SU-DHL-6 (cell line): ENCODE measurements around the gene BEGAIN.

Source experiments
- H2AFZ ChIP-seq: fragments of 200-600 bp; sonication (generic); 2 replicates; pipeline ENCODE4 v1.6.1; 2014; ENCODE audit warnings: low read depth, mild to moderate bottlenecking, moderate library complexity, mixed read lengths, antibody characterized with exemption, low read length; ENCODE audit not compliant: severe bottlenecking
- H3F3A ChIP-seq: fragments of 200-600 bp; shearing (Covaris generic); 2 replicates; pipeline ENCODE4 v1.6.0; 2016; ENCODE audit warnings: antibody characterized with exemption, mild to moderate bottlenecking; ENCODE audit not compliant: insufficient read depth
- H3K27ac ChIP-seq: fragments of 200-600 bp; sonication (generic); 2 replicates; pipeline ENCODE4 v1.5.1; 2016; ENCODE audit warnings: low read depth, mild to moderate bottlenecking, low read length, moderate library complexity, mixed read lengths
- H3K27me3 ChIP-seq: fragments of 200-600 bp; sonication (generic), shearing (Covaris generic); 2 replicates; pipeline ENCODE4 v1.6.0; 2014; ENCODE audit warnings: mild to moderate bottlenecking, low read length
- H3K36me3 ChIP-seq: fragments of 200-600 bp; sonication (generic); 2 replicates; pipeline ENCODE4 v1.6.1; 2014; ENCODE audit warnings: mild to moderate bottlenecking, low read length, mixed read lengths
- H3K4me2 ChIP-seq: fragments of 300-600, 200-600 bp; shearing (Covaris generic), sonication (generic); 2 replicates; pipeline ENCODE4 v1.6.0; 2014; ENCODE audit warnings: low read length, low read depth, mild to moderate bottlenecking; ENCODE audit not compliant: poor library complexity, severe bottlenecking
- H3K4me3 ChIP-seq: fragments of 200-600 bp; sonication (generic); 2 replicates; pipeline ENCODE4 v1.5.1; 2014; ENCODE audit warnings: antibody characterized with exemption, low read length, mild to moderate bottlenecking, mixed read lengths; ENCODE audit not compliant: insufficient read depth, poor library complexity, severe bottlenecking
- H3K79me2 ChIP-seq: fragments of 200-600 bp; sonication (generic); 2 replicates; pipeline ENCODE4 v1.6.1; 2014; ENCODE audit warnings: mild to moderate bottlenecking, low read length, moderate library complexity; ENCODE audit not compliant: insufficient read depth
- H3K9ac ChIP-seq: fragments of 200-600 bp; sonication (generic); 2 replicates; pipeline ENCODE4 v1.7.0; 2014; ENCODE audit warnings: mild to moderate bottlenecking, low read length
- H3K9me2 ChIP-seq: fragments of 200-600 bp; sonication (generic); replicated peaks from 2 replicates; pipeline ENCODE4 v1.6.1; 2014; ENCODE audit warnings: low read length; ENCODE audit not compliant: insufficient read depth
- H3K9me3 ChIP-seq: fragments of 200-600 bp; sonication (generic); 2 replicates; pipeline ENCODE4 v1.6.1; 2014; ENCODE audit warnings: low read length, mixed read lengths; ENCODE audit not compliant: insufficient read depth
- H4K20me1 ChIP-seq: fragments of 200-600 bp; sonication (generic); 2 replicates; pipeline ENCODE4 v1.6.1; 2014; ENCODE audit warnings: low read depth, mild to moderate bottlenecking, antibody characterized with exemption, low read length, moderate library complexity, mixed read lengths
- EZH2phosphoT487 ChIP-seq: fragments of 200-600 bp; sonication (generic), shearing (Covaris generic); conservative IDR thresholded peaks from 2 replicates; pipeline ENCODE4 v1.6.1; 2018; ENCODE audit warnings: mild to moderate bottlenecking, antibody characterized with exemption, low read length, moderate library complexity, mixed read lengths
- TF ChIP-seq, protein P1 (sequence below): fragments of 200-600 bp; sonication (generic); IDR thresholded peaks from one replicate; pipeline ENCODE4 v1.5.1; 2017; ENCODE audit warnings: antibody characterized with exemption, mild to moderate bottlenecking, low read length, moderate library complexity; ENCODE audit not compliant: insufficient read depth, poor library complexity, severe bottlenecking

The BEGAIN gene

DNA sequence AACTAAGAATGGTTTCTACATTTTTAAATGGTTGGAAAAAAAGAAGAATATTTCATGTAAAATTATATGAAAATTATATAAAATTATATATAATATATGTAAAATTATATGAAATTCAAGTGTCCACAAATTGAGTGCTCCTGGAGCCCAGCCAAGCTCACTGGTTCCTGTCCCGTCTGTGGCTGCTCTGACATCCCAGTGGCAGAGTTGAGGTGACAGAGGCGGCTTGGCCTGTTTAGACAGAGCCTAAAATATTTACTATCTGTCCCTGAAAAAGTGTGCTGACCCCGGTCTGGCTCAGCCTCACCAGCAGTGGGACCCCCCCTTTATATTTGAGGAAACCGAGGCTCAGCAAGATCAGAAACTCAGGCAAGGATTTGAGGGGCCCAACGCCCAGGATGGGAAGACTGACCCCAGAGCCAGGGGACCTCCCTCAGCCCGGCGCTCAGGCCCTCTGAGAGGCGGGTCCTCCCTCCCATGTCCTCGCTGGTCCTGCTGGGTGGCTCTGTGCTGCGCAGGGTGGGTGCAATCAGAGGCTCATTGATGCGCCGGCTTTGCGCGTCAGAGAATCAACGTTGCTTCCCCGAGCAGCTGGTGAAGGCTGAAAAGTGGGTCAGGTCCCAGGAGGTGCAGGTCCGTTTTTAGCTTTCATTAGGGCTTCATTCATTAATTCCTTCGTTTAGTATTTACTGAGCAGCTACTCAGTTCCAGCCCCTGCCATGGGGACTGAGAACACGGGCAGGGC lies 21.5 kb upstream of the BEGAIN start:
- Histone ChIP-seq H3K9me2 (no peaks in the 10 kb centered on the region), H3K9me3 (no peaks in the 10 kb centered on the region), H3K9ac (no peak overlapping the region), H3K27ac (no peak overlapping the region), H3K4me3 (no peak overlapping the region), H2AFZ (no peak overlapping the region), H3K27me3 (no peaks in the 10 kb centered on the region), H3F3A (no peaks in the 10 kb centered on the region), H4K20me1 (no peaks in the 10 kb centered on the region), H3K79me2 (no peaks in the 10 kb centered on the region), H3K4me2 (no peak overlapping the region), H3K36me3 (no peaks in the 10 kb centered on the region)
- TF ChIP-seq, protein P1, sequence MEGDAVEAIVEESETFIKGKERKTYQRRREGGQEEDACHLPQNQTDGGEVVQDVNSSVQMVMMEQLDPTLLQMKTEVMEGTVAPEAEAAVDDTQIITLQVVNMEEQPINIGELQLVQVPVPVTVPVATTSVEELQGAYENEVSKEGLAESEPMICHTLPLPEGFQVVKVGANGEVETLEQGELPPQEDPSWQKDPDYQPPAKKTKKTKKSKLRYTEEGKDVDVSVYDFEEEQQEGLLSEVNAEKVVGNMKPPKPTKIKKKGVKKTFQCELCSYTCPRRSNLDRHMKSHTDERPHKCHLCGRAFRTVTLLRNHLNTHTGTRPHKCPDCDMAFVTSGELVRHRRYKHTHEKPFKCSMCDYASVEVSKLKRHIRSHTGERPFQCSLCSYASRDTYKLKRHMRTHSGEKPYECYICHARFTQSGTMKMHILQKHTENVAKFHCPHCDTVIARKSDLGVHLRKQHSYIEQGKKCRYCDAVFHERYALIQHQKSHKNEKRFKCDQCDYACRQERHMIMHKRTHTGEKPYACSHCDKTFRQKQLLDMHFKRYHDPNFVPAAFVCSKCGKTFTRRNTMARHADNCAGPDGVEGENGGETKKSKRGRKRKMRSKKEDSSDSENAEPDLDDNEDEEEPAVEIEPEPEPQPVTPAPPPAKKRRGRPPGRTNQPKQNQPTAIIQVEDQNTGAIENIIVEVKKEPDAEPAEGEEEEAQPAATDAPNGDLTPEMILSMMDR, result no peak
- no peak for TF ChIP-seq EZH2phosphoT487

DNA sequence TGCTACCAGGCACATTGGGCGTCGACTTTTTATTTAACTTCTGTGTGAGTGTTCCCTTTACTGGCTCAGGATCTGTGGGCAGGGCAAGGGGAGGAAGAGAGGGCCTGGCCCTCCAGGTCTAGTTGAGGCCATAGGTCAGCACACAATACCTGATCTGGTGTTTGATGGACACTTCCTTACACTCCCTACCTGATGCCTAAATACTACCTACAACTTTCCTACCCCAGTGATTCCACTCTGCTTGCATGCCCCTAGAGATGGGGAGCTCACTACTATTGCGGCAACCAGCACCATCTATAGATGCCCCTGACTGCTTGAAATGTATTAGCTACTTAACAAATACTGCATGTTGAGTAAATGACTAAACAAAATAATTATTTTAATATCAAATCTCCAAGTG lies 20.8 kb upstream of the BEGAIN start:
- Histone ChIP-seq H4K20me1 (no peaks in the 10 kb centered on the region), H3K4me2 (no peak overlapping the region), H3K9me2 (no peaks in the 10 kb centered on the region), H2AFZ (no peak overlapping the region), H3F3A (no peaks in the 10 kb centered on the region), H3K27me3 (no peaks in the 10 kb centered on the region), H3K9me3 (no peaks in the 10 kb centered on the region), H3K4me3 (no peak overlapping the region), H3K27ac (no peak overlapping the region), H3K9ac (no peak overlapping the region), H3K36me3 (no peaks in the 10 kb centered on the region), H3K79me2 (no peaks in the 10 kb centered on the region)
- no peak for TF ChIP-seq EZH2phosphoT487
- TF ChIP-seq, protein P1, result no peak

DNA sequence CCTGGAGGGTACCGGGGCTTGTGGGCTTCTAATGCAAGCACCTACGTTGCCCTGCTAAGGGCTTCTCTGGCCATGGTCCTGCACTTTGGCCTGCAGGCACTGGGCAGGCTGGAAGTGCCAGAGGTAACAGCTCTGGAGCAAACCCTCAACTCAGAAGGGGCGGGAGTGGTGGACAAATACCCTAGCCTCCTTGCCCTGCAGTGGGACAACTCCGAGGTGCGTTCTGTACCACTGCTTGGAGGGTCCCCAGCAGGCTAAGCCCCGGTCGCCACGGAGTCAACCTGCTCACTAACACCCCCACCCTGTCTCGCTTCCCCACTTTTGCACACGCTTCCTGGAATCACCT lies 20.4 kb upstream of the BEGAIN start:
- H4K20me1 ChIP-seq, result no peaks in the 10 kb centered on the region
- no peaks in the 10 kb centered on the region for H3F3A ChIP-seq
- H2AFZ ChIP-seq, result no peak overlapping the region
- H3K27me3 ChIP-seq, result no peaks in the 10 kb centered on the region
- no peaks in the 10 kb centered on the region for H3K9me3 ChIP-seq
- H3K9me2 ChIP-seq, result no peaks in the 10 kb centered on the region
- H3K4me2 ChIP-seq, result no peak overlapping the region
- H3K9ac ChIP-seq, result no peak overlapping the region
- no peaks in the 10 kb centered on the region for H3K36me3 ChIP-seq
- no peak overlapping the region for H3K27ac ChIP-seq
- TF ChIP-seq, protein P1, result no peak
- no peak for TF ChIP-seq EZH2phosphoT487
- H3K79me2 ChIP-seq, result no peaks in the 10 kb centered on the region
- no peak overlapping the region for H3K4me3 ChIP-seq
